Sigmoid colon (tissue), 4 donors: ENCODE results near the gene SBF2.

ENCODE experiments used
- CTCF ChIP-seq, 4 experiments: fragments of 450-650 bp in 3 of 4; fragments of 200-600 bp in 1 of 4; IDR thresholded peaks; one replicate each; pipeline ENCODE4 v1.5.1; 2016 to 2019; ENCODE audit warnings: antibody characterized with exemption in 4 of 4, mild to moderate bottlenecking in 3 of 4, moderate library complexity in 2 of 4
- EP300 ChIP-seq, 4 donors: sonication (generic); formaldehyde crosslinking; IDR thresholded peaks; one replicate each; pipeline ENCODE4 v1.6.1; 2017; ENCODE audit warnings: antibody characterized with exemption in 4 of 4
- POLR2A ChIP-seq, 2 donors: fragments of 450-650 bp; IDR thresholded peaks; one replicate each; pipeline ENCODE4 v1.6.1; 2016; ENCODE audit warnings: antibody characterized with exemption in 2 of 2, mild to moderate bottlenecking in 2 of 2, moderate library complexity in 2 of 2
- POLR2AphosphoS5 ChIP-seq, 4 donors: sonication (generic); formaldehyde crosslinking; IDR thresholded peaks; one replicate each; pipeline ENCODE4 v1.6.1; 2017; ENCODE audit warnings: antibody characterized with exemption in 4 of 4

GRCh38 chr11:10002221-10002620 is 291.8 kb downstream of the SBF2 start:
- TF ChIP-seq POLR2AphosphoS5 (IDR thresholded peaks at IDR 0.05) (no peak), CTCF (IDR thresholded peaks at IDR 0.05) (no peak), EP300 (IDR thresholded peaks at IDR 0.05) (no peak), POLR2A (IDR thresholded peaks at IDR 0.05) (no peak)
